Sciatic nerve (tissue), 2 donors: ENCODE measurements around the gene KRT36. TPM values are rescaled to one million over a fixed set of nuclear protein-coding genes. Genes with fewer than 3 reads are reported as not detected.
A peak's percentile ranks its signal among the peaks of the same experiment; 100 is the strongest.

ENCODE experiments used
- ATAC-seq: fragments of 200-7000 bp; cut with Tn5 transposase; one replicate; pipeline ENCODE4 v1.9.1; 2020; ENCODE audit warnings: mild to moderate bottlenecking, moderate library complexity
- DNase-seq: peaks from one replicate; pipeline ENCODE4 v3.0.0-alpha.2; 2020; ENCODE audit warnings: low spot score
- intact Hi-C: fragments of 100-400 bp; cut with DNase I; formaldehyde crosslinking; loops from one replicate; pipeline ENCODE4 v1.14.2; 2022
- total RNA-seq: library from RNA; stranded (reverse); fragmentation: NEBNext Ultra II Directional; extraction: Animal tissue kit (Norgen Biotek cat#: 25700); gene quantifications from one replicate; pipeline ENCODE4 v1.2.1, GENCODE V29; 2021
- donor health status: DM: no; HTN: no; CAD: no.
- donor health status: DM: no; HTN: no; CAD: no.

KRT36 gene
- total RNA-seq, 1 donor from 2014 or later: not detected

DNA sequence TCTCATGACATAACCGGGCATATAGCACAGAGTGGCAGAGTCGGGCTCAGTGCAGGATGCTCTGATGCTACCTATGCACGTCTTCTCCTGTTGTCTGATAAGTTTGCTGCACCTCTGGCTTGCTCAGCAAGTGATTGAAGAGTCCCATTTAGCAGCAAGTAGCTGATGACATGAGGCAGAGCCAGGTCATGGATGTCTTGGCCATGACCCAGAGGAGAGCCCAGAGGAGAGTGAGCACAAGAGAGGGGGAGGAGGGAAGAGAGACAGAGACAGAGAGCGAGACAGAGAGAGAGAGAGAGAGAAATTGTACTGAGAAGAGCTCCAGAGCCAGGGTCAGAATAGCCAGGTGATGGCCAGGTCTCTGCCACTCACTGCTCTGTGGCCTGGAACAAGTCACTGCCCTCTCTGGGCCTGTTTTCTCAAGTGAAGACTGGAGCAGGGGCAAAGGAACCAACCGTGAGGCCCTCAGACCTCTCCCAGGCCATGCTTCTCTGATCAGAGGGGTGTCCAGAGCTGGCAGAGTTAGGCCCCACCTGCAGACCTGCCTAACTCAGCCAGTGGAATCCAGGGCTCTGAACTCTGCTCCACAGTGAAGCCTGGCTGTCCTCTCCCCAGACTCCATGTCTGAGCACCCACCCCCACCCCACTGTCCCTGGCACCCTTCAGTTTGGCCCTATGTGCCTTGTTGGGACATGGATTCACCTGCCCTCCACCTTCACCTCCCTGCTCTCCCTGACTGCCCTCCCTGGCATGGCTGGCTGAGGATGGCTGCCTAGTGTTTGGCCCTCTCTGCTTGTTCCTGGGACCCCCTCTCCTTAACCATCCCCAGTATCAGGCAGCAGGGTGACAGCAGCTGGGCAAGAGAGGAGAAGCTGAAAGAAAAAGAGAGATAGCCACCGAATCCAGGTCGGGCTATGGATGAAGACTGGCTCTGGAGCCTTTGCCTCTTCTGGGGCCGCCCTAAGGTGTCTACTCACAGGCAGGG is 4.5 kb downstream of the KRT36 start:
- DNase-seq (no peak), ATAC-seq (no peak)
- intact Hi-C loops: no loop called here

DNA sequence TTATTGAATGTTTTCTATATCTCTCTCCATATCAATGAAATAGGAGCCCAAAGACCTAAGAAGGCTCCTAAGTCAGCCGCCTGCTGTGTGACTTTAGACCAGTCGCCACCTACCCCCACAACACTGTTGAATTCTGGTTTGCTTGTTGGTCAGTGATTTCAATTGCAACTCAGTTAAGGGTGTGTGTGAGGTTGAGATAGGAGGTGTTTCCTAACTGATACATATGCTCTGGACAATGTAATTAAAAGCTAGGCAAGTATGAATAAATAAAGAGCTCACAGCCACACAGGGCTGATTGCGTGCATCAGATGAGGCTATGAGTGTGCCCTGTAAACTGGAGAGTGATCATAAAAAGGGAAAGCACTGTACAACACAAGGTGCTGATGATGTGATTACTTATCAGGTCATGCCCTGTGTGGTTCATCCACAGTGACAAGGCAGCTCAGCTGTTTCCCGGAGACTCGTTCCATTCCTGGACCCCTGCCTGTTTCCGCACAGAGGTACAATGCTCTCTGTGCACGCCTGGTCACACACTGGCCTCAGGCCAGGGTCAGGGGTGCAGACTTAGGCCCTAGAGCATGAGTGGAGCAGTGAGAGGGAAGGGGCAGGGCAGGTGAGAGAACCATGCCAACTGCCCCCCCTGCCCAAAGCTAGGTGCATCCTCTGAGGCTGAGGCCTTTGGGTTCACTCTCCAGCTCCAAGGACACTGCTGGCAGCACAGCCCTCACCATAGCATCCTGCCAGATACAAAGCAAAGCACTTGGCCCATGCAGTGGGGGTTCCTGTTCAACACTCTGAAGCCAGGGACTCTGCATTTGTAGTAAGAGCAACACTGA is 5.5 kb downstream of the KRT36 start:
- intact Hi-C loops: no loop called here
- DNase-seq (no peak), ATAC-seq (no peak)

DNA sequence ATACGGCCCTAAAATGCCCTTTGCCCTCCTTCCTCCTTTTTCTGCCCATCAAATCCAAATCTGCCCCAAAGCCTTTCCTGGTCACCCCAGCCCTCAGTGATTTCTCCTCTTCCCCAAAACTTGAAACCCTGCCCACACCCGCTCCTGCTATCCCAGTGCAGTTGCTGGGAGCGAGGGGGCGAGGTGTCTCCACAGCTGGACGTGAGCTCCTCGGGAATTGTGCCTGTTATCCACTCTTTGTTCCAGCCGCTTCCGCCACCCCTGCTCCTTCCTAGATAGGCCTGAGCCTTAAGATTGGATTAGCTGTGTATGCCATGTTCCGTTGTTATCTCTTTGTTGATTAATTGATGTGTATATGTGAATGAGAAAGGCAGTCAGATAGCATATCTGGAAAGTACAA is 6.2 kb downstream of the KRT36 start:
- intact Hi-C loops: no loop called here
- ATAC-seq (no peak), DNase-seq (no peak)

DNA sequence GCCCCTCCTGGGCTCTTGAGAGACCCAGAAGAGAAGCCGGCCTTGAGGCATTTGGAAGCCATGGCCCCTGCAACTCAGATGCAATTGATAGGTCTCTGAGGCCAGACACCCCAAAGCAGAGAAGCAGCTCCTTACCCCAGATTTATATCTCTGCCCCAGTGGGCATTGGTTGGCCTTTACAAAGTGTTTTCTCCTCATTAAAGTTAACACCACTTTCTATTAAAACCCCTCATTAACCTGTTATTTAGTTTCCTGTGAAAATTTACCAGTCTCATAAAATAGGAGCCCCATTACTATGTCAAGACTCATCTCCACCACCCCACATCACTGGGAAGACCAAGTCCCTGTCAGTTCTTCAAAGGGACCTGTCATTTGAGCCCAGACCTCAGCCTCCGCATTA is 8.7 kb downstream of the KRT36 start, which contains the start of gene KRT35:
Gene KRT35 (minus strand): TSS at position 116 of the 400 bp plus-strand sequence. CDS start 54 bp downstream, at position 62.
- ATAC-seq (no peak), DNase-seq (no peak)
- intact Hi-C loops: no loop called here

DNA sequence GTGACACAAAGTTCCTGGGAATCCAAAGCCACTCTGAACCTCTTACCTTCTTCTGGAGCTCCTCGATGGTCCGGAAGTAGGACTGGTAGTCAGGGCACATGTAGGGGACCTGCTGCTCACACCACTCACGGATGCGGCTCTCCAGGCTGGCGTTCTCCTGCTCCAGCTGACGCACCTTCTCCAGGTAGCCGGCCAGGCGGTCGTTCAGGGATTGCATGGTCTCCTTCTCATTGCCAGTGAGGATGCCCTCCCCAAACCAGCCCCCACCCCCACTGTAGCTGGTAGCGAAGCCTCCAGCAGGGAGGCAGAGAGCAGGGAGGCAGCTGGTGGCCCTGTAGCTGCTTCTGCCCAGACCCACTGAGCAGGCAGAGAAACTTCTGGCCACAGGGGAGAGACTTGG is 9.1 kb downstream of the KRT36 start:
- DNase-seq (no peak), ATAC-seq (no peak)
- intact Hi-C loops: no loop called here

DNA sequence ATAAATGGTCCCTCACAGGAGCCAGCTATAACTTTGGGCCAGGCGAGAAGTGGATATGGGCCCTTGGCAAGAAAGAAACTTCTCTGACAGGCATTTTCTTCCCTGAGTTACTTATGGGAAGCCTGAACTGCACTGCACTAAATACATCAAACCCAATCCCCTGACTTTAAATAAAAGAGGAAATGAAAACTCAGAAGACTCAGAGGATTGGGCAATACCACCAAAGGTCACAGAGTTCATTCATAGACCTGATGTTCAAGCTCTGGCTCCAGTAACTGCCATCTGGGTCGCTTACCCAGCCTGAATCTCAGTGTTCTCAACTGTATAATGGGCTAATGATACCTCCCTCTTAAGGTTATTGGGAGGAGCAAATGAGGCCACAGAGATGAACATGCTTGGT is 9.6 kb downstream of the KRT36 start:
- no peak for DNase-seq
- no peak for ATAC-seq
- intact Hi-C loops: no loop called here

DNA sequence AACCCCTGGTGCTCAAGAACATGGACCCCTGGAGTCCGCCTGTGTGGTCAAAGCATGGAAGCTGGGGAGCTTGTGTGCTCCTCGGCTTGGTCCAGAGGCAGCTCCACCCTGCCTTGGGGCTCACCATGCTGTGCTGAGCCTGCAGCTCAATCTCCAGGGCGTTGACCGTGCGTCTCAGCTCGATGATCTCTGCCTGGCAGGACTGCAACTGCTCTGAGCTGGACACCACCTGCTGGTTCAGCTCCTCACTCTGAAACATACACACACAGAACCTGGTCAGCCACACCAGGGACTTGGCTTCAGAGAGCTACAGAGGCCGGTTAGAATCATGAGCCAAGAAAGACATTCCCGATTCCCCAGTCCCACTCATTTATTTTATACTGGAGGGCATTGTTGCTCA is 11.5 kb downstream of the KRT36 start:
- DNase-seq (no peak), ATAC-seq (peak; percentile 51)
- intact Hi-C loops: no loop called here

DNA sequence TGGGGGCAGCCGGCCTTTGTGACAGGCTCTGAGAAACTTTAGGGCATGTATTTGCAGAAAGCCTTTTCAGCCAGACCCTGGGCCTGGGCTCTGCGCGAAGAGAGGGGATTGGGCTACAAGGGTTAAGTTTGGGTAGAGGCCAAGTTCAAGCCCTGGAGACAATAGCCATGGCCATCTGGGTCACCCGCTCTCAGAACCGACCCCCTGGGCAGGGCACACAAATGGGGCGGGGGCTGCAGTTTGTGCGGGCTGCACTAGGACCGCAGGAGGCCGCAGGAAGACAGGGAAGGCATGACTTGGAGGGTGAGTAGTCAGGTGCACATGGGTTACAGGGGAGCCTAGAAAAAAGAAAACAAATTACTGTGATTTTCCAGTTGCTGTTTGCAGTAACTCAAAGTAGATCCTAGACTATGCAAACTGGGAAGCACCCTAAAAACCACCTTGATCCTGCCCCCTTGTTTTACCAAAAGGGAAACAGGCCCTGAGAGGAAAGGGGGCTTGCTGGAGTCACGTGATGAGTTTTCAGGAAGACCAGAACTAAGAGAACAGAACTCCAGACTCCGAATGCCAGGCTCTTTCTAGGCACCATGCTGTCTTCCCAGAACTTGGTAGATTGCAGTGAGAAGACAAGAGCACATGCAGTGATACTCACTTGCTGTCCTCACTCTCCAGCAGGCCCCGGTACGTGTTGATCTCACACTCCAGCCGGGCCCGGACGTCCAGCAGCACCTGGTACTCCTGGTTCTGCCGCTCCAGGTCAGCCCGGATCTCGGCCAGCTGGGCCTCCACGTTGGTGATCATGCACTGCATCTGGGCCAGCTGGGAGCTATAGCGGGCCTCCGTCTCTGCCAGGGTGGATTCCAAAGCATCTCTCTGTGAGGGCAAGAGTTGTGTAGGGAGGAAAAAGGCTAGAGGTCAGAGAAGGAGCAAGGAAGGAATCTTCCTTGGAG is 12.6 kb downstream of the KRT36 start:
- intact Hi-C loops: no loop called here
- ATAC-seq (peak; percentile 34), DNase-seq (peak; percentile 54)

DNA sequence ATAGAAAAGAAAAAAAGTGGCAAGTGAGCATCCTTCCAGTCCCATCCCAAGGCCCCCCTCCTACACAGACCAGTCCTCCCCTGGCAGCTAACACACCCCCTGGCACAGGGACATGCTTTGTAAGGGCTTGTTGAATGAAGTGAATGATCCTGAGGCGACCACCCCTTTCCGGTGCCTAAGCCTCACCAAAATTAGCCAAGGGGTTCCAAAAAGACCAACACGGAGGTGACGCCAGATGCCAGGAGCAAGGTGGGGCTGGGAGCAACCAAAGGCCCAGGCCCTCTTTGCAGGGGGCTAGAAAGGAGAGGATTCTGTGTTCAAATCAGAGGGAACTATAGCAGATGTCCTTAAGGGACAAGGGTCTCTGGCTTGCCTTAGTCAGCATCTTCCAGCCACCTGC is 14.3 kb downstream of the KRT36 start:
- intact Hi-C loops: no loop called here
- ATAC-seq: no peak
- DNase-seq: no peak

DNA sequence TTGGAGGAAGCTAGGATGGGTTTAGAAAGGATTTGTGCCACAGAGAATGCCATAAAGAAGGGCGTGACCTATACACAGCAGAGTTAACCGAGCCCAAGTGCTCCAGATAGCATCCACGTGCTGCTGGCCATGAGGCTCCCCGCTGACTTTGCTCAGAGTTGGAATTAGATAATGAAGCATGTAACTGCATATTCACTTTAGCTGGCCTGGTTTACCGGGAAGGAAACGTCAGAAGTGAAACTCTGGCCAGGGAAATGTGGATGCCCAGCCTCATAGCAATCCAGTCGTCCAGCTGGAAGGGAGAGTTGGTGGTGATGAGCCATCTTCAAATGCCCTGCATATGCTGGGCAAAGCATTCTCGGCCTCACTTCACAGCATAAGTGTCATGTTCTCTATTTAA is 14.8 kb downstream of the KRT36 start:
- DNase-seq (no peak), ATAC-seq (no peak)
- intact Hi-C loops: no loop called here

DNA sequence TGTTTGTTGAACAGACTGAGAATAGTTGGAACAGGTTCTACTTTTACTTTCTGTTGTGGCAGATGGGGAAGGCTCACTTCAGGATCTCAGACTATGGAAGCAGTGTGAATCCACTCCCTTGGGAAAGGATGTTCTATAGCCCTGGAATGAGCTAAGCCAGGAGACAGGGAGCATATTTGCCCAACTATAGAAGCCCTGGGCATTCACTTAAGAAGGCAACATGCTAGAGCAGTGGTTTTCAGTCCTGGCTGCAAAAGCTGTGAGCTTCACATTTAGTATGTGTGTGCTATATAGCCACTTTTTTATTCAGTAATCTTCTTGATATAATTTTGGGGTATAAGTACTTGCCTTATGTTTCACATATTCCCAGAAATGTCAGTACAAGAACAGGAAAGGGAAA is 21.4 kb downstream of the KRT36 start:
- no peak for DNase-seq
- ATAC-seq: no peak

DNA sequence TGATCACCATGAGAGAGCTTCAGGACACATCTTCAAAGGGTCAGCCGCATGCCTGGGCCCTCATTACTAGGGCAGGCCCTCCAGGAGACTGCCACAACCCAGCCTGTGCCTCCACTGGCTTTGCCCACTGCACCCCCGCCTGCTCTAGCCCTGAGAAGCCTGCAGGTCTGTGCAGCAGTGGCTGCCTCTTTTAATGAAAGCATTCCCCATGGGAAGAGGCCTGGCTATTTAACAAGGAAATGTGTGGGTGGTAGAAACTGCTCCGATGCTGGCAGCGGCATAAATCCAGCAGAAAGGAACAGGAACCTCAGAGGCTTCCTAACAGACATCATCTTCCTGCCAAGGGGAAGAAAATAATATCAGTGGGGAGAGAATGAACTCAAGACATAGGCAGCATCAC is 22.1 kb downstream of the KRT36 start:
- ATAC-seq (no peak), DNase-seq (no peak)
- intact Hi-C loops: no loop called here

More for the DNA sequence above, 21.4 kb downstream of the KRT36 start:
- intact Hi-C loops: no loop called here

DNA sequence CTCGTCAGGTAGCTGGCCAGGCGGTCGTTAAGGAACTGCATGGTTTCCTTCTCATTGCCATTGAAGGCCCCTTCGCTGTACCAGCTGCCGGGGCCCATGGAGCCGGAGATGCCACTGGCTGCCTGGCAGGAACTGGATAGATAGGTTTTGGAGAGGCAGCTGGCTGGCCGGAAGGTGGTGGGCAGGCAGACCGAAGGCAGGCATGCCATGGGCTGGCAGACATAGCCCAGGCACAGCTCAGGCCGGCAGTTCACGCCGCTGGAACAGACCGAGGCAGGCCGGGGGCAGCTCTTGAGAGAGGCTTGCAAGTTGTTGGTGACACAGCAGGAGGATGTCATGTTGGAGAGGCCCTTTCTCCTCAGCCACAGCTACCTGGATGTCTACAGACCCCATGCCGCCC is 22.7 kb downstream of the KRT36 start, which contains the start of gene KRT32:
Gene KRT32 (minus strand): TSS at position 399 of the 400 bp plus-strand sequence. CDS start 61 bp downstream, at position 338.
- intact Hi-C loops: no loop called here
- no peak for ATAC-seq
- no peak for DNase-seq

DNA sequence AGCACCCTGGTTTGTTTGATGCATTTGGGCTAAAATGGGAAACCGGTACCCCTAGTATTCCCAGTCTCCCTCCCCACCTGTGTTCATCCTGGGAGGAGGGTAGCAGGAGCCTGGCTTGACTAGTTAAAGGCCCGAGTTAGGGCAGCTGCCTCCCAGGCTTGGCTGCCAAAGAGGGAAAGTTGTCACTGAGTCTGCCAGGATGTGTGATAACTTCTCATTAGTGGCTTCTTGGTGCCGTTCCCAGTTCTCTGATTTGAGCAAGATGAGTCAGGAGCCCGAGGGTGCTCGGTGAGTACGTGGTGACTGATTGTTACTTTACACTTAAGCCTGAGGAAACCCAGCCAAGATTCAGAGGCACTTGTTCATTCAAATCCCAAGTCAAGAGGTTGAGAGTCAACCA is 25.0 kb downstream of the KRT36 start:
- DNase-seq: no peak
- peak; percentile 84 for ATAC-seq
- intact Hi-C loops: no loop called here

DNA sequence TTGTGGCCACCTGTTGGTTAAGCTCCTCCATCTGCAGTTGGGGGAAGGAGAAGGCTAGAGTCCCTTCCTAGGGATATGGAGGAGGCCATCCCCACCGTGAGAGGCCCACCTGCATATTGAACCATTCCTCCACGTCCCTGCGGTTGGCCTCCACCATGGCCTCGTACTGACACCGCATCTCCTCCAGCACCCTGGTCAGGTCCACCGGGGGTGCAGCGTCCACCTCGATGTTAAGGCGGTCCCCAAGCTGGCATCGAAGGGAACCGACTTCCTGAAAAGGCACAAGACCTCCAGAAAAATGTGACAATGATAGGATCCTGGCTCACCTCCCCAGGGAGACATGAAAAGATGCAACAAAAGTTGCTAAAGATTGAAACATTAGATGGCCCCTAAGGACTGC is 25.5 kb downstream of the KRT36 start:
- DNase-seq (no peak), ATAC-seq (no peak)
- intact Hi-C loops: no loop called here

DNA sequence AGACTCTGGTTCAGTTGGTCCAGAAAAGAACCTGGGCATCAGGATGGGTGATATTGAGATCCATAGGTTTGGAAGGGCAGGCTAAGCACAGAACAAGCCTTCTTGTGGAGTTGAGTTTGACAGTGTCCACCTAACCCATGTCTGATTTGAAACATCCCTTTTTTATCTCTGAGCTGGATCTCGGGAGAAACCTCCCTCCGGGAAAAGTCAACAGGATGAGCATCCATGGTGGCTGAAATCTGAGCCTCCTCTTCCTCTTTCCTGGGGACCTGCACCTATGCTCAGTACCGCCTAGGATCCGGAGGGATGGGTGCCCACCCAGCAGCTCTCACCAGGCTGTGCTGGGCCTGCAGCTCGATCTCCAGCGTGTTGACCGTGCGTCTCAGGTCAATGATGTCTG is 26.0 kb downstream of the KRT36 start:
- ATAC-seq: no peak
- DNase-seq: no peak
- intact Hi-C loops: no loop called here

DNA sequence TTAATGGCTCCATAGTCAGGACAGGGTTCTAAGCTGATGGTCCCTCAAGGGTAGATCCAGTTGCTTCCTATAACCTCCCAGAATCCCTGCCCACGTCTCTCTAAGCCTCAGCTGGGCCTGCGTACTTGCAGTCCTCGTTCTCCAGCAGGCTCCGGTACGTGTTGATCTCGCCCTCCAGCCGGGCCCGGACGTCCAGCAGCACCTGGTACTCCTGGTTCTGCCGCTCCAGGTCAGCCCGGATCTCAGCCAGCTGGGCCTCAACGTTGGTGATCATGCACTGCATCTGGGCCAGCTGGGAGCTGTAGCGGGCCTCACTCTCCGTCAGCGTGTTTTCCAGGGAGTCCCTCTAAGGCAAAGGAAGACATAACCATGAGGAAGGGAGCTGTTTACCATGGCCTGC is 27.0 kb downstream of the KRT36 start:
- no peak for ATAC-seq
- intact Hi-C loops: no loop called here
- no peak for DNase-seq

DNA sequence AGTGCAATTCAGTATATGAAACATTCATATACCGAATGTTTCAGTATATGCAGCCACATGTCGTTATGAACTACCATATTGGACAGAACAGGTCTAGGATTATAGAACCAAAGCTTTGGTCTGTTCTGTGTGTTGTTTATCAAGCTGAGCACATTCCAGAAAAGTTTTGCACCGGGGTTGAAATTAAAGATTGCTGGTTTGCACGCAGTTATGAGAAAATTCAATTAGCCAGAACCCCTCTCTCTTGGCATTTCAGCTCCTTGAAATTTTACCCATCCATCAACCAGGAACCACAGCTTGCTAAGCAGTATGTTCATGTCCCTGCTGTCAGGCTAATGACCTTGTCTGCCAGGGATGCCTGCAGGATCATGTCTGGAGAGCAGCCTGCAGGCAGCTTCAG is 32.0 kb downstream of the KRT36 start:
- DNase-seq (no peak), ATAC-seq (no peak)
- intact Hi-C loops: no loop called here

DNA sequence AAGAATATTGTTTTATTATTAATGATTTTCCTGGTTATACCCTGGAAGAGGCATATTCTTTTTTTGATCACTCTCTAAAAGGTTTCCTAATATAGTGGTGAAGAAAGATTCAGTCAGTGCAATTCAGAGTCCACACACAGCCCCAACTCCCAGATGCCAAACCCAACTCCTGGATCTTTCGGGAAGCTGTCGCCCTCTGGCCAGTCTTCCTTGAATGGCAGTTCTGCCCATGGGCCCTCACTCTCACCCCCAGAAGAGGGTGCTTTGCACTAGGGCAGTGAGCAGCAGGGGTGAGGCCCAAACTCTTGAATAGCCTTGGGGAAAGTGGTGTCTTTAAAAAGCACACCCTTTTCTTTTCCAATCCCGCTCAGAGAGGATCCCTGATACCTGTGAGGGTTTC is 33.5 kb downstream of the KRT36 start:
- intact Hi-C loops: no loop called here
- peak; percentile 49 for ATAC-seq
- DNase-seq: no peak
